Epithelial cell of proximal tubule (primary cell): ENCODE measurements around the gene OR2Y1. TPM values are rescaled to one million over a fixed set of nuclear protein-coding genes. Genes with fewer than 3 reads are reported as not detected.
"Not testable (repeated sequence)": the region's sequence is repeated elsewhere in the genome, so short reads cannot be mapped to it uniquely, and the experiment has no call there.

ENCODE experiments used
- DNase-seq: peaks from one replicate; pipeline ENCODE4 v3.0.0-alpha.2; 2011; ENCODE audit warnings: low read depth
- H3K4me3 ChIP-seq: 2 replicates; pipeline ENCODE4 v1.5.1; 2011; ENCODE audit warnings: low read depth, mild to moderate bottlenecking, low read length
- total RNA-seq: library from RNA; depleted of rRNA; stranded (reverse); fragments of >200 nt; gene quantifications from 2 replicates; pipeline ENCODE4 v1.2.3, GENCODE V29; 2015
- TF ChIP-seq, protein P1 (sequence below): conservative IDR thresholded peaks from 2 replicates; pipeline ENCODE4 v1.5.1; 2012; ENCODE audit warnings: low read depth, mild to moderate bottlenecking, low read length

Gene OR2Y1
- total RNA-seq, 1 donor from 2014 or later, result not detected

DNA sequence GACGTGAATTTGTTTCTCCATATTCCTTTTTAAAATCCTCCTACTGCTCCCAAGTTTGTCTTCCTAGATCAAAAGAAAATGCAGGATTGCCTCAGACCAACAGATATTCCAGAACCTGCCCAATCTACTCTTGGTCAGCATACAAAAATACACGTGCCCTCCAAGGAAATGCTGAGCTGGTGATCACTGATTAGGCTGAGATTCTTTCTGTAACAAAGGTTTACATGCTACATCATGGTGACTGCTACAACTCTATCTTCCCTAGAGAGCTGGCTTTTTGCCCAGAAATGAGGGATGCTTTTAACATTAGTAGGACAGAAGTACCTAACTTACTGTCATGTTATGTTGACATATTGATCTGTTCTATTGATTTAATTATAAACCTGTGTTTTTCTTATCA lies 35.5 kb downstream of the OR2Y1 start:
- DNase-seq, result no peak
- no peak overlapping the region for H3K4me3 ChIP-seq
- TF ChIP-seq, protein P1, sequence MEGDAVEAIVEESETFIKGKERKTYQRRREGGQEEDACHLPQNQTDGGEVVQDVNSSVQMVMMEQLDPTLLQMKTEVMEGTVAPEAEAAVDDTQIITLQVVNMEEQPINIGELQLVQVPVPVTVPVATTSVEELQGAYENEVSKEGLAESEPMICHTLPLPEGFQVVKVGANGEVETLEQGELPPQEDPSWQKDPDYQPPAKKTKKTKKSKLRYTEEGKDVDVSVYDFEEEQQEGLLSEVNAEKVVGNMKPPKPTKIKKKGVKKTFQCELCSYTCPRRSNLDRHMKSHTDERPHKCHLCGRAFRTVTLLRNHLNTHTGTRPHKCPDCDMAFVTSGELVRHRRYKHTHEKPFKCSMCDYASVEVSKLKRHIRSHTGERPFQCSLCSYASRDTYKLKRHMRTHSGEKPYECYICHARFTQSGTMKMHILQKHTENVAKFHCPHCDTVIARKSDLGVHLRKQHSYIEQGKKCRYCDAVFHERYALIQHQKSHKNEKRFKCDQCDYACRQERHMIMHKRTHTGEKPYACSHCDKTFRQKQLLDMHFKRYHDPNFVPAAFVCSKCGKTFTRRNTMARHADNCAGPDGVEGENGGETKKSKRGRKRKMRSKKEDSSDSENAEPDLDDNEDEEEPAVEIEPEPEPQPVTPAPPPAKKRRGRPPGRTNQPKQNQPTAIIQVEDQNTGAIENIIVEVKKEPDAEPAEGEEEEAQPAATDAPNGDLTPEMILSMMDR, result no peak

DNA sequence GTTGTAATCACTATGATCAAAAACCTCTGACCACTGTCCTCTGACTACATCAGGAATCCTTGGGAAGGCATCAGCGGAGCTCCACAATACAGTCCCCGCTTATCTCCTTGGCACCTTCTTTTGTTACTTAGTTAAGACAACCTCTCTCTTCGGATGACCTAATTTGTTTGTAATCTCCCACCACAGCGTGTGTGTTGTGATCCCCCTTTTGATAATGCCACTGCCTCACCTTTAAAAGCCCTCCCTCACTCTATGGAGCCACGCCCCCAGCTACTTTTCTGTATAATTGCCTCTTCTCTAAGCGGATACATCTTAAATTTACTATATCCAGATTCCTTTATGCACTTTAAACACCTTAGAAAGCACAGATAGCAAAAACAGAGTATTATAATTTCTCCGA lies 35.9 kb downstream of the OR2Y1 start:
- no peak for DNase-seq
- TF ChIP-seq, protein P1, result no peak

DNA sequence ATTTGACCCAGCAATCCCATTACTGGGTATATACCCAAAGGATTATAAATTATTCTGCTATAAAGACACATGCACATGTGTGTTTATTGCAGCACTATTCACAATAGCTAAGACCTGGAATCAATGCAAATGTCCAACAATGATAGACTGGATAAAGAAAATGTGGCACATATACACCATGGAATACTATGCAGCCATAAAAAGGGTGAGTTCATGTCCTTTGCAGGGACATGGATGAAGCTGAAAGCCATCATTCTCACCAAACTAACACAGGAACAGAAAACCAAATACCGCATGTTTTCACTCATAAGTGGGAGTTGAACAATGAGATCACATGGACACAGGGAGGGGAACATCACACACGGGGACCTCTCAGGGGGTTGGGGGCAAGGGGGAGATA lies 36.5 kb downstream of the OR2Y1 start:
- not testable (repeated sequence) for H3K4me3 ChIP-seq, DNase-seq

More for the DNA sequence above, 35.9 kb downstream of the OR2Y1 start:
- H3K4me3 ChIP-seq, result no peak overlapping the region

DNA sequence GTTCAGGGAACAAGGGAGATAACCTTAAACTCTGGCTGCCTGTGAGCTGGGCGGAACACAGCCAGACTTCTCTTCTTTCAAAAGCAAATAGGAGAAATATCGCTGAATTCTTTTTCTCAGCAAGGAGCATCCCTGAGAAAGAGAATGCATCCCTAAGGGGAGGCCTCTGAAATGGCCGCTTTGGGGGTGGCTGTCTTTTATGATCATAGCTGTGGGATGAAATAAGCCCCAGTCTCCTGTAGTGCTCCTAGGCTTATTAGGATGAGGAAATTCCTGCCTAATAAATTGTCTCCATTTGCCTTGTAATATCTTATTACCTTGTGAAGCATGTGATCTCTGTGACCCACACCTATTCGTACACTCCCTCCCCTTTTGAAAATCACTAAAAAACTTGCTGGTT lies 39.4 kb downstream of the OR2Y1 start:
- not testable (repeated sequence) for H3K4me3 ChIP-seq, DNase-seq

DNA sequence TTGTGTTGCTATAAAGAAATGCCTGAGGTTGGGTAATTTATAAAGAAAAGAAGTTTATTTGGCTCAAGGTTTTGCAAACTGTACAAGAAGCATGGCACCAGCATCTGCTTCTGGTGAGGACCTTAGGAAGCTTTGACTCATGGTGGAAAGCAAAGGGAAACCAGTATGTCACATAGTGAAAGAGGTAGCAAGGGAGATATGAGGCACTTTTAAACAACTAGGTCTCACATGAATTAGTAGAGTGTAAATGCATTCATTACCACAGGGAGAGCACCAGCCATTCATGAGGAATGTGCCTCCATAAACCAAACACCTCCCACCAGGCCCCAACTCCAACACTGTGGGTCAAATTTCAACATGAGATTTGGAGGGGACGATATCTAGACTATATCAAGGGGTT lies 40.8 kb downstream of the OR2Y1 start:
- H3K4me3 ChIP-seq, result no peak overlapping the region
- TF ChIP-seq, protein P1, result no peak
- no peak for DNase-seq

DNA sequence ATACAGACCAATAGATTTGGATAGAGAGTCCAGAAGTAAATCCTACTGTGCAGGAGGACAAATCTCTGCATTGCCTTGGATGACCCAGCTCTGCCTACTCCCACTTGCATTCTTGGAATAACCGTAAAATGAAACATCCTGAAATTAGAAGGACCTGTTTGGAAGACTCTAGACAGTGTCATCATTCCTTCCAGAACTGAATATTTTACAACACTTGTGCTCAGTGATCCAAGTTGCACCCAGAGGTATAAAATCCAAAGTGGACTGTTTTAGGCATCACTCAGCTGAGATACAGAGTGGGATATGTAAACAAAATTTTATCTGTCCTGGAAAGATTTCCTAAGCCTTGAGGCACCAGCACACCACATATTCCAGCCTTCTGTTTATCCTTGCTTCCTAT lies 43.7 kb downstream of the OR2Y1 start:
- TF ChIP-seq, protein P1, result no peak
- no peak for DNase-seq
- no peak overlapping the region for H3K4me3 ChIP-seq

DNA sequence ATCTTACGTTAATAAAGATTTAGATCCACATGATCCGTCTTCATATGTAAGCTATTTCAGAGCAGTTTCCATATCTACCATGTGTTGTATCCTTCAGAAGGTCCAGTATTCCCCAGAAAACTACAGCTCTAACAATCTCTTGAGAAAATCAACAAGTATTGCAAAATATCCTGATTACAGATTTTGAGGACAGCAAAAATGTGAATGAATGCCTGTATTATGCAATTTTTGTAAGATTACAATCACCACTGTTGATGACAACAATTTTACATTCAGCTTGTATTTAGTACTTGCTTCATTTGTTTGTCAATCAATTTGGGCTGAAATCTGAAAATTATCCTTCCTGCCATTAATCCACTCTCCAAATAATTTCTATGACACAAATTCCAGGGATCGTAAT lies 47.4 kb downstream of the OR2Y1 start:
- H3K4me3 ChIP-seq, result no peak overlapping the region
- DNase-seq, result no peak
- TF ChIP-seq, protein P1, result no peak

DNA sequence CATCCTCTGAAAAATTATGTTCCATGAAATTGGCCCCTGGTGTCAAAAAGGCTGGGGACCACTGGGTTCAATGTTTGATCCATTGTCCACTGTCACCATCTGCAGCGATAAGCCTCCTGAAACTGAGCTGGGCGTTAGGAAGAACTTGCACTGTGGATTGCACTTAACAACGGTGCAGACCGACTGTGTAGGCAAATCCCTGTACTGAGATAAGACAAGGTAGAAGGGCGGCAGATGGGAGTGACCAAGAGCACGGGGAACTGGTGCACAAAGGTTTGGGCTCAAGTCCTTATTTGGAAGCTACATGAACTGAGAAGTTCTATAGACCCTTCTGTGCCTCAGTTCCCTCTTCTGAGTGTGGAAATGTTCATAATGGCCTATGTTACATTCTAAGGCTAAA lies 48.8 kb downstream of the OR2Y1 start:
- no peak overlapping the region for H3K4me3 ChIP-seq
- DNase-seq, result no peak
- TF ChIP-seq, protein P1, result no peak
